Measurements from ENCODE around the gene RXRG.

RXRG gene

DNA sequence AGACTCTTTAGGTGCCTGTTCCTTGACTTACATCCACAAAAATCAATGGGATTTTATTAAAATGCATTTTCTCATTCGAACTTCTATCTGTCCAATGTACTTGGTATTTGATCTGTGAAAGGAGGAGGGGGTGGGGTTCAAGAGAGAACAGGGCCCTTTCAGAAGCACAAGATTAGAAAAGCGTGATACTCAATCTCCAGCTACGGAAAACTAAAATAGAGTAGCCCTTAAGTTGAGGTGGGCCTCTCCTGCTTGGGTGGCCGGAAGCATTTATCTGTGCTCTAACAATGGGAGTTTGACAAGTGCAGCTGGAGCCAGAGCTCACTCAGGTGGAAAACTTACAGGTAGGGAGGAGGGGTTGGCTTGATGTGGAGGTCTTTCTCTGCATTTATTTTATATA lies 462 bp upstream of the RXRG start:
- no peak for FAIRE-seq

- no peak for FAIRE-seq
Measured at GRCh38 chr1:165443539-165444311, 1.2 kb downstream of the RXRG start.

DNA sequence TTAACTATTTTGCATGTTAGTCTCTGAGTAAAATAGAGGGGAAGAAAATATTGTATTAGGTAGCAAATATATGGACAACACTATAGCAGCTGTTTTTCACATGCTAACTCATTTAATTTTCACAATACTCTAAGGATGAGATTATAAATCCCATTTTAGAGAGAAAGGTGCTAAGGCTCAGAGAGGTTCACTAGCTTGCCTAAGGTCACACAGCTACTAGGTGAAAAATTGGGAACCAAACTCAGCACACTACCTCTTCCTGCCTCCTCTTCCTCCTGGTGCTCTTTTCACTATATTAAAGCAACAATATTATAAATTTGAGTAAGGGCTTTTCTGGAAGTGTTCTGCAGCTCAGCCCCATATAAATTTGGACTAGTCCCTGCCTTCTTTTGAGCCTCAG lies 2.3 kb downstream of the RXRG start:
- no peak for FAIRE-seq

DNA sequence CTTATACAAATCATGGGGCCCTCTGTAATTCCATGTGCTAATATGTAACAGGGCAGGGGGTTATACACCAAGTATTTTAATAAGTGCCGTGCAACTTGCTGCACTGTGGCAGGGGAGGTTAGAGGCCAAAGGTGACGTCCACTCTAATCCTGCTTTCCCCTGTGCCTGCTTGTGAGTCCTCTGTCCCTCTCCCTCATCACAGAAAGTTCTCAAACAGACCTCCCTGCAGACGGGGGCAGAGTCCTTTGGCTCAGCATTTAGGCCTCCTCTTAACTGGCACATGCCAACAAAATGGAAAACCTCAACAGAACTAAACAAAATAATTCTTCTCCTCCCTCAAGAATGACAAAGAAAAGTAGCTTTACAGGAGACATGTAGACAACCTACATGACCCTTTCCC lies 2.9 kb downstream of the RXRG start:
- no peak for FAIRE-seq

DNA sequence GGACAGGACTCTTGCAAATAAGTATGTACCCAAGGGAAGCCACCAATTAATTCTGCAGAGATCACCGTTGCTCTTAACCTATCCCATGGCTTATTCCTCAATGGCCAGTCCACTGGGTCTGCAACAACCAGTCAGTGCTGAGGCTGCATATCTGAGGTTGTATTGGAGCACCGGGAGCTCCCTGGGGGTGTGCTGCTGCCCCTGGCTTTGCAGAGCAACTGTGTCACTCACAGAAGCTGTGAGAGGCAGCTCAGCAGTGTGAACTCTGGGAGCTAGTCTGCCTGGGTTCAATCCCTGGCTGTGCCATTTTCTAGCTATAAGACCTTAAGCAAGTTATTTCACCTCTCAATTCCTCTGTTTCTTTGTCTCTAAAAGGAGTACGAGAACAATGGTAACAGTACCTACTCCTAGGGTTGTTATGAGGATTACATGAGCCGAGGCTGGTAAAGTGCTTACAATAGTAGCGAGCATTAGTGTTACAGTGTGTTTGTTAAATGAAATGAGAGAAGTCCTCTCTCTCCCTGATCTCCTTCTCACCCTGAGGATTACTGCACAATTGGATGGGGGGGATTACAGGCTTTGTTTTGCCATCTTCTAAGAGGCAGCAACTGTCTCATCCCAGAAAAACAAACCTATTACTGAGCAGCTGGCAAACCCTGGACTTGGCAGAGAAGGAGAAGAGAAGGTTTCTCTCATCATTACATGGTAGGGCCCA lies 3.6 kb downstream of the RXRG start:
- no peak for FAIRE-seq

DNA sequence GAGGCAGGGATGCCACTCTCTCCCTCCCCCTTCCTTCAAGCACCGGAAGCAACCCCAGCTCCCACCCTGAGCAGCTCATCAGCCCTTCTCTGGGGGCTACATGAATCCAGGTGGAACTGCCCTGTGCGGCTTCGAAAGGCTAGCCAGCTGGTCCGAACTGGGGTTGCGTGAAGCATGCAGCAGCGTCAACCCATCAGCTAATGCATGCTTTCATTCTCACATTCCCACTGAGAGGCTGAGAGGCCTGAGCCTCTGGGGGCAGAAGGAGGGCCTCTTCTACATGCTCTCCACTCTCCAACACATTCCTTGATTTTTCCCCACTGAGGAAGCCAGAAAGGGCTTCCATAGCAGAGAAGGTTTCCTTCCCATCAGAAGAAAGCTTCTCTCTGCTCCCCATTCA lies 5.6 kb downstream of the RXRG start:
- no peak for FAIRE-seq

DNA sequence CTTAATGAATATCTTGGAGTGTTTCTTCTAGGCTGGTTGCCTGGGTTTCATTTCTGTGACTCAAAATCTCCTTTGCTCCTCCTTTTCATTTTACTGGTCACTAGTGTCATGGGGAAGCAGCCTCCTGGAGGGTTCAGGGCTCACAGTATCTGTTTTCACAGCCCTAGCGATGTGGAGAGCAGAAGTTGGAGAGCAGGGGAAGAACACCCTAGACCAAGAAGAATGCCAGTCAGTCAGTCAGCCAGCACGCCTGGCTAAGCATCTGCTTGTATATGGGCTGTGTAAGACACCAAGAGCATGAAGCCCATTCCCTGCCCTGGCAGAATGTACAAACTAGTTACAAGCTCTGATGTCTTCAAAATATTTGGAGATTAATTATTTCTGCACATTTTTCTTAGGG lies 7.9 kb downstream of the RXRG start:
- no peak for FAIRE-seq

DNA sequence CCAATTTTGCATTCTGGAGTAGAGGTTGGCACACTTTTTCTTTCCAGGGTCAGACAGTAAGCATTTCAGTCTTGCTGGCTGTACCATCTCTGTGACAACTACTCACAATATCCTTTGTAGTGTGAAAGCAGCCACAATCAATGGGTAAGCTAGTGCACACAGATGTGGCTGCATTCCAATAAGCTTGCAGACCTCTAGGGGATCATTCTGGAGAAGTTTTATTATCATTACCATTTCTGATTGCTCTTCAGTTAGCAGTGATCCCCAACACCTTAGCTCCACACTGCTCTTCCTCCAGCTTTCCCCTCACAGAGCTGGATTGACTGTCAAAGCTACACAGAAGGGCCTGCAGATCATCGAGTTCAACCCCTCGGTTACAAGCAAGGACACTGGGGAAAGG lies 9.1 kb downstream of the RXRG start:
- FAIRE-seq, result no peak

- FAIRE-seq, result no peak
Measured at GRCh38 chr1:165434281-165434680, 10.6 kb downstream of the RXRG start.

DNA sequence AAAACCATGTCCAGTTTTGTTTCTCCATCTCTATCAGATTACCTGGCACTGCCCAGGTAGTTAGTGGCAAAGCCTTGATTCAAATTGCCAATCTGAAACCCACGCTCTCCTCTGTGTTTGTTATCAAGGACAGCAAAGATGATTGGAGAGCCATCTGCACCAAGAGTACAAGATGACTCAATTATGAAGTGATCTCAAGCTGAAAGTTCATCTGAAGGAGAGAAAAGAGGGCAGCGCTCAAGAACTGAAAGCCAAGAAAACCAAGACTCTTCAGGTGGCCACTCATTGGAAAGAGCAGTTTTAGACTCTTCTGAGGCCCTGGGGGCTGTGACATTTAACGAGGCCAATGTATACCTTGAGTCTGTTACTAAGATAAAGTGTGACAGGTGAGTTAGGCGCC lies 13.8 kb downstream of the RXRG start:
- no peak for FAIRE-seq

- FAIRE-seq, result no peak
Measured at GRCh38 chr1:165426745-165427144, 18.2 kb downstream of the RXRG start.

- no peak for FAIRE-seq
Measured at GRCh38 chr1:165425621-165426020, 19.3 kb downstream of the RXRG start.

- FAIRE-seq, result no peak
Measured at GRCh38 chr1:165424454-165425216, 20.3 kb downstream of the RXRG start.

- no peak for FAIRE-seq
Measured at GRCh38 chr1:165423136-165423535, 21.8 kb downstream of the RXRG start.

DNA sequence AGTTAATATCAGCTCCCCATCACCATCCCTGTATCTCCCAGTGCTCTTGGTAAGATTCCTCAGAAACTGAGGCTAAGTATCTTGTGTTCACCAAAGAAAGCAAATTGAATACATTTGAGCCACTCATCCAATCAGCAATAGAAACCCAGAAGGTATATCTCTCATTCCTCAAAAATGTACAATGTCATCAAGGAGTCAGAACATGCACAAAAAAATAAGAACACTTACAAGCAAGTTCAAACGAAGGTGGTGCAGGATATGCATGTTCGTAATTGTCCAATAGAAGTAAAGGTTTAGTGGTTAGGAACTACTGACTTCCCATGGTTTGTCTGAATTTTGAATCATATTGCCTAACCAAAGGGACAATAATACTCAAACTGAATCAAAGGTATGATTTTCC lies 24.3 kb downstream of the RXRG start:
- FAIRE-seq, result no peak

DNA sequence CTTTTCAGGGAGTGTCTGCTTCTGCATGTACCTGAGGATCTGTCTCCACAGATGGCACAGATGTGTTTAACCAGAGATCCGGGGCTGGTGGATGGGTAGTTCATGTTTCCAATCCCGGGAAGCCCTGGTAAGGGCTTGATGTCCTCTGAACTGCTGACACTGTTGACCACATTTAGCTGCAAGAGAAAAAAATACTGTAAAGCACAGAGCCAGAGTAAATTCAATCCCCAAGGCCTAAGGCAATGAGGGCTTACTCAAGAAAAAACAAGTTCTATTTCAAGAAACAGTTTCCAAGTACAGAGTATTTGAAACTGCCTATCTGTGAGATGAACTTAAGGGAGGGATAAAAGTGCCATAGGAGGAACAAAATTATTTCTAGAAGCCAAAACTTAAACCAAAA lies 25.1 kb downstream of the RXRG start:
- FAIRE-seq, result no peak

- FAIRE-seq, result no peak
Measured at GRCh38 chr1:165418195-165418594, 26.7 kb downstream of the RXRG start.

DNA sequence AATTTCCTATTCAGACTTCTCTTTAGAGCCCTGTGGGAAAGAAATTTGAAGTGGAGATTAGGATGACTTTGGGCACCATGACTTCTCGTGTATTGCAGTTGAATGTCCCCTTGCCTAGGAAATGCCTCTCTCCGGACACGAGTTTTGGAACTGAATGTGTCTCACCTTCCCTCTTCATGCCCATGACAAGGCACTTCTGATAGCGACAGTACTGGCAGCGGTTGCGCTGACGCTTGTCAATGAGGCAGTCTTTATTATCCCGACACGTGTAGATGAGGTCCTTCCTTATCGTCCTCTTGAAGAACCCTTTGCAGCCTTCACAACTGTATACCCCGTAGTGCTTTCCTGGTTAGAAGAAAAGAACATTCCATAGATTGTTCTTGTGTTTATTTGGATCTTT lies 28.1 kb downstream of the RXRG start:
- FAIRE-seq, result no peak

DNA sequence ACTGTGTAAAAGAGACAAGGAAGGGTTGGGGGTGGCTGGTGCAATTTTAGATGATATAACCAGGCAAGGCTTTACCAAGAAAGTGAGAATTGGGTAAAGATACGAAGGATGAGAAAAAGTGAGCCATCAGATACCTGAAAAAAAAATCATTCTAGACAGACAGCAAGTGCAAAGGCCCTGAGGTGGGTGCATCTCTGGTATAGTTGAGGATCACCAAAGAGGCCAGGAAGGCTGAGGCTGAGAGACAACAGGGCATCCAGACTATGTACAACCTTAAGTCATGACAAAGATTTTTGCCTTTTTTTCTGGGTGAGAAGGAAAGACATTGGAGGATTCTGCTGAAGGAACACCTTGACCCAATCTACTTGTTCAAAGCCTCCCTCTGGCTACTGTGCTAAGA lies 29.9 kb downstream of the RXRG start:
- FAIRE-seq, result no peak

DNA sequence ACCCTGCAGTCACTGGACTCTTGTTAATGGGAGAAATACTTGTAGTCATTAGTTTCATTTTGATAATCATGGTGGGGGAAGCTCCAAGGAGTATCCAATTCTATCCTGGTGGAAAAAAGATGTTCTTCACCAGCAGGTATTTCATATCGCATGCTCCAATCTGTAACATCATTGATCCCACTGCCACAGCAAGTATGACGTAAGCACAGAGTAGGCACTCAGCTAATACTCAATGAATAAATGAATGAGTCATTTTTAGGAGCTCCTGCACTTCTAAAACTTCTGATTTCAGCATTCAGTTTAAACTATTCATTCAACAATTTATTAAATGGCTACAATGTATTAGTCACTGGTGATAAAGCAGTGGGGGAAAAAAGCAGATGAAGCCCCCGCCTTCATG lies 30.3 kb downstream of the RXRG start:
- FAIRE-seq, result no peak

- FAIRE-seq, result no peak
Measured at GRCh38 chr1:165411396-165411795, 33.5 kb downstream of the RXRG start.

DNA sequence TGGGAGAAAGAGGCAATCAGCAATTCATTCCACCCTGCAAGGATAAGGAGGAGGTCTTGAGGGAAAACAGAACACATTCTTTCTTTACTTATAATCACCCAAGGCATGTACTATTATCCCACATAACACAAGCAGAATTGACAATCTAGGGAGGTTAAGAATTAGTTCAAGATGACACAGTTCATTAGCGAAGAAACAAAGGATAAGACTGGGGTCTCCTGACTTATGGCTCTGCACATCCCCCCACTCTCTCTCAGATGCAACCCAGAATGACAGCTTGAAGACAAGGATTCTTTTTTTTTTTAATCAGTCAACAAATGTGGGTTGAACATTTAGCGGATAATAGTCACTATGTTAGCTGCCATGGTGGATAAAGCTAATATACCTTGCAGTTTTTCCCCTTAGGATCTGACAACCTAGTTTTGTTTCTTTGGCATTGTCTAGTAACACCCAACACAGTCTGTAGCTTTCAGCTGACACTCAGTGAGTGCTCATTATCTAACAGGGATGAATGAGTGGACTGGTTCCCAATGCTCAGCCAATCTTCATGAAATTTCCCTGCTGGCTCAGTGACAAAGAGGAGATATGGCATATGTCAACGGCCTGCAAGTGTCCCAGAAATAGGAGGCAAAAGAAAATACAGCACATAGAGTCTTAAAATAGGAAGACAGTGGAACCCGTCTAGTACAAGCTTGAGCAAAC lies 35.1 kb downstream of the RXRG start:
- no peak for FAIRE-seq

DNA sequence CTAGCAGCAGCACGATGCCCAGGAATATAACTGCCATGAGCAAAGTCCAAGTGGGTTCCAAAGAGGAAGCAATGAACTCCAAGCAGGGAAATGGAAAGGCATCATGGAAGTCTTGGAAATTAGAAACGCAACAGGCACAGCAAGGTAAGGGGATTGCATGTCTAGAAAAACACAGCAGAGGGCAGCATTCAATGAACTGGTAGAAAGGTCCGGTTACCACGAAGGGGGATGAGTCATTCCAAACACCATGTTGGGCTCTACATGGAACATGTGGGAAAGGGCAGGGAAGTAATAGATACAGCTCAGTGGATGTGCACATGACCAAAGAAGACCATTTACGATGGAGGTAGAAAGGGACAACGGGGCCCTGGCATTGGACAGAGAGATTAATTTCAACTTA lies 36.4 kb downstream of the RXRG start:
- no peak for FAIRE-seq

Measured in TTC549 (cell line).